ENCODE measurements around the gene MARCKSL1.
"Not testable (repeated sequence)": the region's sequence is repeated elsewhere in the genome, so short reads cannot be mapped to it uniquely, and the experiment has no call there.

MARCKSL1 gene

GRCh38 chr1:32289256-32289655 lies 46.8 kb downstream of the MARCKSL1 start:
- no peak for DNase-seq (ENCODE audit: low read depth)

GRCh38 chr1:32286763-32287162 lies 49.3 kb downstream of the MARCKSL1 start:
- DNase-seq (ENCODE audit: low read depth) = no peak

GRCh38 chr1:32285658-32286057 lies 50.4 kb downstream of the MARCKSL1 start:
- no peak for DNase-seq (ENCODE audit: low read depth)

GRCh38 chr1:32284777-32285176 lies 51.3 kb downstream of the MARCKSL1 start:
- DNase-seq (ENCODE audit: low read depth) = not testable (repeated sequence)

All from iris pigment epithelial cell (primary cell).